WTC11 (cell line): ENCODE data around the gene DCLRE1C. TPM values are rescaled to one million over a fixed set of nuclear protein-coding genes. Genes with fewer than 3 reads are reported as not detected.

Source experiments
- ATAC-seq: fragments of 200-7000 bp; cut with Tn5 transposase; 2 replicates; pipeline ENCODE4 v1.10.0; 2021; ENCODE audit warnings: mild to moderate bottlenecking, moderate library complexity
- CTCF ChIA-PET: fragments of 300-600 bp; sonication (Branson Sonifier 250); formaldehyde crosslinking; loops from one replicate; lab custom pipeline; 2021; ENCODE audit warnings: antibody characterized with exemption; lab: Charles Lee
- POLR2A ChIA-PET: fragments of 350-600 bp; sonication (Branson Sonifier 250); formaldehyde crosslinking; loops from one replicate; lab custom pipeline; 2021; ENCODE audit warnings: antibody characterized with exemption; lab: Charles Lee
- DNase-seq: peaks from one replicate; pipeline ENCODE4 v3.0.0; 2021; ENCODE audit warnings: low spot score
- H3K27ac Mint-ChIP-seq: 2 replicates; pipeline ENCODE4 v1.8.0; 2021; ENCODE audit warnings: mixed read lengths
- H3K27me3 Mint-ChIP-seq: 2 replicates; pipeline ENCODE4 v1.8.0; 2021; ENCODE audit warnings: low read depth, mild to moderate bottlenecking, moderate library complexity, mixed read lengths
- H3K36me3 Mint-ChIP-seq: 2 replicates; pipeline ENCODE4 v1.8.0; 2021; ENCODE audit warnings: mixed read lengths
- H3K4me1 Mint-ChIP-seq: 2 replicates; pipeline ENCODE4 v1.8.0; 2022; ENCODE audit warnings: mixed read lengths
- H3K4me3 Mint-ChIP-seq: 2 replicates; pipeline ENCODE4 v1.8.0; 2021; ENCODE audit warnings: mild to moderate bottlenecking, moderate library complexity, mixed read lengths
- H3K9me3 Mint-ChIP-seq: 2 replicates; pipeline ENCODE4 v1.8.0; 2021; ENCODE audit warnings: mixed read lengths
- ETV6 ChIP-seq: sonication (generic); formaldehyde crosslinking; IDR thresholded peaks from 2 replicates; pipeline ENCODE4 v1.8.1; 2022; ENCODE audit warnings: mild to moderate bottlenecking, missing genetic modification reagents
- FOXJ3 ChIP-seq: sonication (generic); formaldehyde crosslinking; IDR thresholded peaks from 2 replicates; pipeline ENCODE4 v1.9.0; 2021; ENCODE audit warnings: missing genetic modification reagents, mild to moderate bottlenecking, borderline replicate concordance
- GABPB1 ChIP-seq: sonication (generic); formaldehyde crosslinking; IDR thresholded peaks from 2 replicates; pipeline ENCODE4 v1.8.1; 2023; ENCODE audit warnings: mild to moderate bottlenecking, missing genetic modification reagents
- GTF2I ChIP-seq: fragments of 250-450 bp; sonication (Bioruptor Pico); conservative IDR thresholded peaks from 2 replicates; pipeline ENCODE4 v1.4.0; 2021; ENCODE audit warnings: mild to moderate bottlenecking
- HMGXB4 ChIP-seq: sonication (generic); formaldehyde crosslinking; IDR thresholded peaks from 2 replicates; pipeline ENCODE4 v1.8.1; 2023; ENCODE audit warnings: mild to moderate bottlenecking, moderate library complexity, missing genetic modification reagents
- MLX ChIP-seq: sonication (generic); formaldehyde crosslinking; IDR thresholded peaks from 2 replicates; pipeline ENCODE4 v1.8.1; 2023; ENCODE audit warnings: mild to moderate bottlenecking, missing genetic modification reagents, moderate library complexity
- NFE2L1 ChIP-seq: sonication (generic); formaldehyde crosslinking; IDR thresholded peaks from 2 replicates; pipeline ENCODE4 v1.8.1; 2023; ENCODE audit warnings: missing genetic modification reagents
- NR1H2 ChIP-seq: sonication (generic); formaldehyde crosslinking; IDR thresholded peaks from 2 replicates; pipeline ENCODE4 v1.9.0; 2021; ENCODE audit warnings: mild to moderate bottlenecking, moderate library complexity, missing genetic modification reagents
- PRRX2 ChIP-seq: fragments of 250-450 bp; sonication (Bioruptor Pico); IDR thresholded peaks from 2 replicates; pipeline ENCODE4 v1.8.0; 2021; ENCODE audit warnings: mild to moderate bottlenecking
- ZNF396 ChIP-seq: fragments of 250-450 bp; sonication (Bioruptor Pico); IDR thresholded peaks from 2 replicates; pipeline ENCODE4 v1.8.0; 2021; ENCODE audit warnings: mild to moderate bottlenecking, moderate library complexity, borderline replicate concordance
- ZNF416 ChIP-seq: fragments of 250-450 bp; sonication (Bioruptor Pico); IDR thresholded peaks from 2 replicates; pipeline ENCODE4 v1.9.0; 2021; ENCODE audit warnings: mild to moderate bottlenecking, inconsistent platforms
- total RNA-seq: library from RNA; stranded (reverse); gene quantifications from 3 replicates; pipeline ENCODE4 v1.2.3, GENCODE V29; 2021

Gene DCLRE1C
- total RNA-seq, 1 experiment from 2014 or later: 4.3 TPM

- TF ChIP-seq PRRX2 (CRISPR knock-in tag) (no peak), HMGXB4 (CRISPR knock-in tag) (no peak), ZNF396 (CRISPR knock-in tag) (no peak), MLX (CRISPR knock-in tag) (no peak)
- POLR2A ChIA-PET: no interaction called here
These were observed 98.4 kb downstream of the DCLRE1C start for GRCh38 chr10:14855453-14855852.

GRCh38 chr10:14852236-14852635, 101.7 kb downstream of the DCLRE1C start:
- H3K27me3 Mint-ChIP-seq: no peaks in the 10 kb centered on the region
- no peaks in the 10 kb centered on the region for H3K4me1 Mint-ChIP-seq
- TF ChIP-seq ETV6 (CRISPR knock-in tag) (no peak), GABPB1 (no peak), FOXJ3 (CRISPR knock-in tag) (no peak), NR1H2 (CRISPR knock-in tag) (no peak), GTF2I (CRISPR knock-in tag) (no peak), ZNF416 (CRISPR knock-in tag) (no peak), NFE2L1 (CRISPR knock-in tag) (no peak)
- TF ChIP-seq, all 79 proteins: peak for 0
- H3K9me3 Mint-ChIP-seq: no peaks in the 10 kb centered on the region
- peaks cover 27% of the 10 kb centered on the region for H3K36me3 Mint-ChIP-seq
- POLR2A ChIA-PET: no interaction called here
- DNase-seq: no peak
- CTCF ChIA-PET: no interaction called here
- H3K4me3 Mint-ChIP-seq: no peak overlapping the region
- H3K27ac Mint-ChIP-seq: no peak overlapping the region
- ATAC-seq: no peak

More at GRCh38 chr10:14855453-14855852, 98.4 kb downstream of the DCLRE1C start:
- Mint-ChIP-seq H3K4me1 (no peaks in the 10 kb centered on the region), H3K36me3 (peaks cover 32% of the 10 kb centered on the region), H3K4me3 (no peak overlapping the region), H3K27me3 (no peaks in the 10 kb centered on the region), H3K9me3 (no peaks in the 10 kb centered on the region), H3K27ac (no peak overlapping the region)
- DNase-seq (no peak), ATAC-seq (no peak)
- CTCF ChIA-PET: no interaction called here

Other genes starting within 250 kb of the DCLRE1C start
- gene FAM107B, start 179.2 kb downstream of the DCLRE1C start, total RNA-seq: 15.6 to 22.4 TPM (median 18.3 TPM) in 3 replicates
- 0.27 to 1.4 TPM (median 0.41 TPM) in 3 replicates for gene CDNF, start 116.1 kb downstream of the DCLRE1C start, total RNA-seq
- 26.1 to 30.1 TPM (median 27.1 TPM) in 3 replicates for gene HSPA14, start 115.8 kb downstream of the DCLRE1C start, total RNA-seq
- gene MSANTD7, start 115.8 kb downstream of the DCLRE1C start, total RNA-seq: 13.9 to 14.6 TPM (median 14.3 TPM) in 3 replicates
- gene SUV39H2, start 75.2 kb downstream of the DCLRE1C start, total RNA-seq: 36.4 to 41.4 TPM (median 39.9 TPM) in 3 replicates
- not detected in 3 replicates for gene MEIG1, start 5.3 kb upstream of the DCLRE1C start, total RNA-seq
- not detected in 3 replicates for gene OLAH, start 89.8 kb upstream of the DCLRE1C start, total RNA-seq
- gene ACBD7, start 134.7 kb upstream of the DCLRE1C start, total RNA-seq: 10.0 to 13.9 TPM (median 12.5 TPM) in 3 replicates
- gene RPP38, start 143.3 kb upstream of the DCLRE1C start, total RNA-seq: 18.5 to 20.9 TPM (median 20.1 TPM) in 3 replicates
- 9.6 to 11.8 TPM (median 11.7 TPM) in 3 replicates for gene NMT2, start 214.6 kb upstream of the DCLRE1C start, total RNA-seq